HEK293 (cell line): Measurements from ENCODE around the gene CRIP2.

Experiments used
- BCL11A ChIP-seq: fragments of 450-650 bp; formaldehyde crosslinking; IDR thresholded peaks from 2 replicates; pipeline ENCODE4 v1.5.1; 2016; ENCODE audit warnings: low read depth, missing biosample characterization, missing genetic modification characterization
- GLI2 ChIP-seq: fragments of 450-650 bp; formaldehyde crosslinking; IDR thresholded peaks from 2 replicates; pipeline ENCODE4; 2017; ENCODE audit warnings: missing biosample characterization, missing genetic modification characterization, low read depth, borderline replicate concordance
- GLIS2 ChIP-seq: fragments of 450-650 bp; formaldehyde crosslinking; IDR thresholded peaks from 2 replicates; pipeline ENCODE4 v1.5.1; 2016; ENCODE audit warnings: missing biosample characterization, missing genetic modification characterization
- SCRT2 ChIP-seq: fragments of 450-650 bp; formaldehyde crosslinking; IDR thresholded peaks from 2 replicates; pipeline ENCODE4 v1.5.1; 2016; ENCODE audit warnings: missing biosample characterization, missing genetic modification characterization
- ZBTB1 ChIP-seq: fragments of 450-650 bp; formaldehyde crosslinking; IDR thresholded peaks from 2 replicates; pipeline ENCODE4 v1.5.1; 2016; ENCODE audit warnings: missing biosample characterization, missing genetic modification characterization
- ZBTB21 ChIP-seq: fragments of 450-650 bp; formaldehyde crosslinking; IDR thresholded peaks from 2 replicates; pipeline ENCODE4 v1.5.1; 2017; ENCODE audit warnings: missing biosample characterization, missing genetic modification characterization
- ZBTB8A ChIP-seq: fragments of 450-650 bp; formaldehyde crosslinking; IDR thresholded peaks from 2 replicates; pipeline ENCODE4 v1.5.1; 2016; ENCODE audit warnings: missing biosample characterization, missing genetic modification characterization
- ZFHX2 ChIP-seq: fragments of 450-650 bp; formaldehyde crosslinking; conservative IDR thresholded peaks from 2 replicates; pipeline ENCODE4 v1.5.1; 2016; ENCODE audit warnings: missing biosample characterization, missing genetic modification characterization
- ZFP41 ChIP-seq: fragments of 450-650 bp; formaldehyde crosslinking; IDR thresholded peaks from 2 replicates; pipeline ENCODE4 v1.5.1; 2016; ENCODE audit warnings: missing biosample characterization, missing genetic modification characterization, borderline replicate concordance
- ZNF132 ChIP-seq: fragments of 450-650 bp; formaldehyde crosslinking; IDR thresholded peaks from 2 replicates; pipeline ENCODE4 v1.5.1; 2017; ENCODE audit warnings: missing biosample characterization, missing genetic modification characterization, borderline replicate concordance
- ZNF133 ChIP-seq: fragments of 450-650 bp; formaldehyde crosslinking; IDR thresholded peaks from 2 replicates; pipeline ENCODE4 v1.5.1; 2016; ENCODE audit warnings: missing biosample characterization, missing genetic modification characterization
- ZNF211 ChIP-seq: fragments of 450-650 bp; formaldehyde crosslinking; IDR thresholded peaks from 2 replicates; pipeline ENCODE4 v1.5.1; 2016; ENCODE audit warnings: low read depth, missing biosample characterization, missing genetic modification characterization
- ZNF214 ChIP-seq: fragments of 450-650 bp; formaldehyde crosslinking; IDR thresholded peaks from 2 replicates; pipeline ENCODE4 v1.5.1; 2017; ENCODE audit warnings: missing biosample characterization, mild to moderate bottlenecking, missing genetic modification characterization, borderline replicate concordance
- ZNF221 ChIP-seq: fragments of 450-650 bp; formaldehyde crosslinking; IDR thresholded peaks from 2 replicates; pipeline ENCODE4 v1.5.1; 2017; ENCODE audit warnings: missing biosample characterization, missing genetic modification characterization, borderline replicate concordance
- ZNF223 ChIP-seq: fragments of 450-650 bp; formaldehyde crosslinking; IDR thresholded peaks from 2 replicates; pipeline ENCODE4 v1.5.1; 2016; ENCODE audit warnings: missing biosample characterization, missing genetic modification characterization
- ZNF239 ChIP-seq: fragments of 450-650 bp; formaldehyde crosslinking; IDR thresholded peaks from 2 replicates; pipeline ENCODE4 v1.5.1; 2016; ENCODE audit warnings: missing biosample characterization, missing genetic modification characterization
- ZNF248 ChIP-seq: fragments of 450-650 bp; formaldehyde crosslinking; IDR thresholded peaks from 2 replicates; pipeline ENCODE4 v1.5.1; 2017; ENCODE audit warnings: missing biosample characterization, missing genetic modification characterization
- ZNF335 ChIP-seq: fragments of 450-650 bp; formaldehyde crosslinking; conservative IDR thresholded peaks from 2 replicates; pipeline ENCODE4 v1.5.1; 2016; ENCODE audit warnings: missing biosample characterization, missing genetic modification characterization
- ZNF423 ChIP-seq: fragments of 450-650 bp; formaldehyde crosslinking; IDR thresholded peaks from 2 replicates; pipeline ENCODE4 v1.5.1; 2016; ENCODE audit warnings: missing biosample characterization, missing genetic modification characterization
- ZNF48 ChIP-seq: fragments of 450-650 bp; formaldehyde crosslinking; IDR thresholded peaks from 2 replicates; pipeline ENCODE4 v1.5.1; 2016; ENCODE audit warnings: missing biosample characterization, missing genetic modification characterization
- ZNF561 ChIP-seq: fragments of 450-650 bp; IDR thresholded peaks from 2 replicates; pipeline ENCODE4 v1.5.1; 2018; ENCODE audit warnings: missing biosample characterization, missing genetic modification characterization, borderline replicate concordance
- ZNF571 ChIP-seq: fragments of 450-650 bp; formaldehyde crosslinking; IDR thresholded peaks from 2 replicates; pipeline ENCODE4 v1.5.0; 2017; ENCODE audit warnings: missing biosample characterization, missing genetic modification characterization
- ZNF621 ChIP-seq: fragments of 450-650 bp; formaldehyde crosslinking; IDR thresholded peaks from 2 replicates; pipeline ENCODE4 v1.5.1; 2017; ENCODE audit warnings: missing biosample characterization, missing genetic modification characterization
- ZNF658 ChIP-seq: fragments of 450-650 bp; formaldehyde crosslinking; IDR thresholded peaks from 2 replicates; pipeline ENCODE4; 2016; ENCODE audit warnings: missing biosample characterization, missing genetic modification characterization
- ZNF76 ChIP-seq: fragments of 450-650 bp; formaldehyde crosslinking; IDR thresholded peaks from 2 replicates; pipeline ENCODE4; 2016; ENCODE audit warnings: low read depth, missing biosample characterization, missing genetic modification characterization, borderline replicate concordance
- ZNF768 ChIP-seq: fragments of 450-650 bp; formaldehyde crosslinking; IDR thresholded peaks from 2 replicates; pipeline ENCODE4 v1.5.1; 2018; ENCODE audit warnings: missing biosample characterization, mild to moderate bottlenecking, missing genetic modification characterization
- ZNF791 ChIP-seq: fragments of 450-650 bp; formaldehyde crosslinking; IDR thresholded peaks from 2 replicates; pipeline ENCODE4 v1.5.1; 2016; ENCODE audit warnings: missing biosample characterization, missing genetic modification characterization
- TF ChIP-seq, protein P1 (sequence below): fragments of 450-650 bp; IDR thresholded peaks from 2 replicates; pipeline ENCODE4 v1.5.1; 2018; ENCODE audit warnings: missing biosample characterization, mild to moderate bottlenecking, missing genetic modification characterization
- TF ChIP-seq, protein P2 (sequence below): fragments of 450-650 bp; formaldehyde crosslinking; IDR thresholded peaks from 2 replicates; pipeline ENCODE4; 2016; ENCODE audit warnings: missing biosample characterization, missing genetic modification characterization
- TF ChIP-seq, protein P3 (sequence below): fragments of 450-650 bp; formaldehyde crosslinking; IDR thresholded peaks from 2 replicates; pipeline ENCODE4 v1.5.1; 2016; ENCODE audit warnings: missing biosample characterization, missing genetic modification characterization, borderline replicate concordance
- TF ChIP-seq, protein P4 (sequence below): fragments of 450-650 bp; formaldehyde crosslinking; IDR thresholded peaks from 2 replicates; pipeline ENCODE4 v1.5.1; 2016; ENCODE audit warnings: missing biosample characterization, missing genetic modification characterization

The CRIP2 gene

DNA sequence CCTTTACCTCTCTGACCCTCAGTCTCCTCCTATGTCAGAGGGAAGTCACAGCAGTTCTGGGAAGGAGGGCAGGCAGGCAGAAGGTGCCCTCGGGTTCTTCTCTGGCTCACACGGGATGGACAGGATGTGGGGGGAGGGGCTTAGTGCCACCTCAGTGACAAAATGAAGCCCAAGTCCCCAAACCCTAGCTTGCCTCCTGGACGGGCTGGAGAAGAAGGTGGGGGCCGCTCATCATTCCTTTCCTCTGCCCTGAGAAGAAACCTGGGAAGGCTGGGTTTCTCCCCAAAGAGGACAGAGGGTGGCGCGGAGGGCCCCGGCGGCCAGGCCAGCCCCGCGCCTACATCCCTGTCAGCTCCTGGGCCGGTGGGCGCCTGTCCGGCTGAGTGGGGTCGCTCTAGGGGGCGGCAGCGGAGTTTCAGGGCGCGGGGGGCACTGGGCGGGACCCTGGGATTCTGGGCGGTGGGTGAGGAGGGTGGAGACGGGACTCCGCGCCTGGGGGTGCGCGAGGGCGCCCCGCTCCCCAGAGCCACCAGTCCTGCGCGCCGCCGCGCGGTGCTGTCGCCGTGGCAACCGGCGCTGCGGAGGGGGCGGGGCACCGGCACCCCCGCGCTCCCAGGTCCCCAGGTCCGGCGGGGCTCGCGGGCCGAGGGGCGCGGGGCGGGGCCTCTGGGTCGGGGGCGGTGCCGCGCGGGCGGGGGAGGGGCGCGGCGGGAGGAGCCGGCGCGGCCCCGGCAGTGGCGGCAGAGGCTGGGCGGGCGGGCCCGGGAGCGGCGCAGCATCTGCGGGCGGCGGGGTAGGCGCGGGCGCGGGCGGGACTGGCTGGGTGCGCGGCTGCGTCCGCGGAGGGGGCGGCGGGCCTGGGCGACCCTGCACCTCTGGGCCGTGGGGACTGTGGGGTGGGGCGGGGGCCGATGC, 51.5 kb downstream of the CRIP2 start, which contains the start of gene TMEM121 (continued):
- TF ChIP-seq, protein P1, sequence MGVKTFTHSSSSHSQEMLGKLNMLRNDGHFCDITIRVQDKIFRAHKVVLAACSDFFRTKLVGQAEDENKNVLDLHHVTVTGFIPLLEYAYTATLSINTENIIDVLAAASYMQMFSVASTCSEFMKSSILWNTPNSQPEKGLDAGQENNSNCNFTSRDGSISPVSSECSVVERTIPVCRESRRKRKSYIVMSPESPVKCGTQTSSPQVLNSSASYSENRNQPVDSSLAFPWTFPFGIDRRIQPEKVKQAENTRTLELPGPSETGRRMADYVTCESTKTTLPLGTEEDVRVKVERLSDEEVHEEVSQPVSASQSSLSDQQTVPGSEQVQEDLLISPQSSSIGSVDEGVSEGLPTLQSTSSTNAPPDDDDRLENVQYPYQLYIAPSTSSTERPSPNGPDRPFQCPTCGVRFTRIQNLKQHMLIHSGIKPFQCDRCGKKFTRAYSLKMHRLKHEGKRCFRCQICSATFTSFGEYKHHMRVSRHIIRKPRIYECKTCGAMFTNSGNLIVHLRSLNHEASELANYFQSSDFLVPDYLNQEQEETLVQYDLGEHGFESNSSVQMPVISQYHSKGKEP: no peak
- no peak for TF ChIP-seq ZNF658 (tag by site-specific recombination)
- no peak for TF ChIP-seq BCL11A
- TF ChIP-seq ZNF621 (tag by site-specific recombination): no peak
- no peak for TF ChIP-seq ZNF248 (tag by site-specific recombination)
- no peak for TF ChIP-seq ZBTB1 (tag by site-specific recombination)
- TF ChIP-seq GLIS2 (tag by site-specific recombination): peak; percentile 90
- TF ChIP-seq ZNF211 (tag by site-specific recombination): no peak
- TF ChIP-seq ZBTB21 (tag by site-specific recombination): no peak
- TF ChIP-seq ZBTB8A (tag by site-specific recombination): peak; percentile 67
- no peak for TF ChIP-seq ZNF571
- peak; percentile 30; the same call in 1 of the 2 replicates for TF ChIP-seq ZFHX2 (tag by site-specific recombination)
- TF ChIP-seq ZNF221: no peak
- TF ChIP-seq, protein P2, sequence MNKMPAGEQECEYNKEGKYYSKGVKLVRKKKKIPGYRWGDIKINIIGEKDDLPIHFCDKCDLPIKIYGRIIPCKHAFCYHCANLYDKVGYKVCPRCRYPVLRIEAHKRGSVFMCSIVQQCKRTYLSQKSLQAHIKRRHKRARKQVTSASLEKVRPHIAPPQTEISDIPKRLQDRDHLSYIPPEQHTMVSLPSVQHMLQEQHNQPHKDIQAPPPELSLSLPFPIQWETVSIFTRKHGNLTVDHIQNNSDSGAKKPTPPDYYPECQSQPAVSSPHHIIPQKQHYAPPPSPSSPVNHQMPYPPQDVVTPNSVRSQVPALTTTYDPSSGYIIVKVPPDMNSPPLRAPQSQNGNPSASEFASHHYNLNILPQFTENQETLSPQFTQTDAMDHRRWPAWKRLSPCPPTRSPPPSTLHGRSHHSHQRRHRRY (tag by site-specific recombination): no peak
- TF ChIP-seq SCRT2 (tag by site-specific recombination): no peak
- no peak for TF ChIP-seq ZNF48
- TF ChIP-seq ZNF561 (tag by site-specific recombination): no peak
- TF ChIP-seq ZNF223 (tag by site-specific recombination): no peak
- TF ChIP-seq, protein P3, sequence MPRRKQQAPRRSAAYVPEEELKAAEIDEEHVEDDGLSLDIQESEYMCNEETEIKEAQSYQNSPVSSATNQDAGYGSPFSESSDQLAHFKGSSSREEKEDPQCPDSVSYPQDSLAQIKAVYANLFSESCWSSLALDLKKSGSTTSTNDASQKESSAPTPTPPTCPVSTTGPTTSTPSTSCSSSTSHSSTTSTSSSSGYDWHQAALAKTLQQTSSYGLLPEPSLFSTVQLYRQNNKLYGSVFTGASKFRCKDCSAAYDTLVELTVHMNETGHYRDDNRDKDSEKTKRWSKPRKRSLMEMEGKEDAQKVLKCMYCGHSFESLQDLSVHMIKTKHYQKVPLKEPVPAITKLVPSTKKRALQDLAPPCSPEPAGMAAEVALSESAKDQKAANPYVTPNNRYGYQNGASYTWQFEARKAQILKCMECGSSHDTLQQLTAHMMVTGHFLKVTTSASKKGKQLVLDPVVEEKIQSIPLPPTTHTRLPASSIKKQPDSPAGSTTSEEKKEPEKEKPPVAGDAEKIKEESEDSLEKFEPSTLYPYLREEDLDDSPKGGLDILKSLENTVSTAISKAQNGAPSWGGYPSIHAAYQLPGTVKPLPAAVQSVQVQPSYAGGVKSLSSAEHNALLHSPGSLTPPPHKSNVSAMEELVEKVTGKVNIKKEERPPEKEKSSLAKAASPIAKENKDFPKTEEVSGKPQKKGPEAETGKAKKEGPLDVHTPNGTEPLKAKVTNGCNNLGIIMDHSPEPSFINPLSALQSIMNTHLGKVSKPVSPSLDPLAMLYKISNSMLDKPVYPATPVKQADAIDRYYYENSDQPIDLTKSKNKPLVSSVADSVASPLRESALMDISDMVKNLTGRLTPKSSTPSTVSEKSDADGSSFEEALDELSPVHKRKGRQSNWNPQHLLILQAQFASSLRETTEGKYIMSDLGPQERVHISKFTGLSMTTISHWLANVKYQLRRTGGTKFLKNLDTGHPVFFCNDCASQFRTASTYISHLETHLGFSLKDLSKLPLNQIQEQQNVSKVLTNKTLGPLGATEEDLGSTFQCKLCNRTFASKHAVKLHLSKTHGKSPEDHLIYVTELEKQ: no peak
- no peak for TF ChIP-seq ZFP41 (tag by site-specific recombination)
- no peak for TF ChIP-seq ZNF239 (tag by site-specific recombination)
- TF ChIP-seq ZNF133 (tag by site-specific recombination): no peak
- no peak for TF ChIP-seq ZNF791
- peak; percentile 88 for TF ChIP-seq ZNF335 (tag by site-specific recombination)
- TF ChIP-seq, protein P4, sequence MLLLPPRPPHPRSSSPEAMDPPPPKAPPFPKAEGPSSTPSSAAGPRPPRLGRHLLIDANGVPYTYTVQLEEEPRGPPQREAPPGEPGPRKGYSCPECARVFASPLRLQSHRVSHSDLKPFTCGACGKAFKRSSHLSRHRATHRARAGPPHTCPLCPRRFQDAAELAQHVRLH (tag by site-specific recombination): no peak
- TF ChIP-seq ZNF76 (tag by site-specific recombination): no peak
- no peak for TF ChIP-seq ZNF214 (tag by site-specific recombination)
- TF ChIP-seq GLI2 (tag by site-specific recombination): no peak
- no peak for TF ChIP-seq ZNF132
- no peak for TF ChIP-seq ZNF768 (tag by site-specific recombination)
- no peak for TF ChIP-seq ZNF423 (tag by site-specific recombination)
